Esophagus squamous epithelium (tissue), 4 donors: ENCODE data around the gene P2RY14.

Experiments
- CTCF ChIP-seq, 6 experiments: fragments of 450-650 bp in 4 of 6; fragments of 200-600 bp in 2 of 6; sonication (generic) in 2 of 6; IDR thresholded peaks; one replicate each; pipeline ENCODE4 v1.5.1; 2016 to 2019; ENCODE audit warnings: antibody characterized with exemption in 6 of 6, mild to moderate bottlenecking in 4 of 6, moderate library complexity in 4 of 6
- POLR2A ChIP-seq, 4 donors: fragments of 450-650 bp; IDR thresholded peaks; one replicate each; pipeline ENCODE4 v1.6.1; 2017; ENCODE audit warnings: antibody characterized with exemption in 4 of 4, mild to moderate bottlenecking in 4 of 4, moderate library complexity in 3 of 4

- TF ChIP-seq CTCF (IDR thresholded peaks at IDR 0.05) (no peak), POLR2A (IDR thresholded peaks at IDR 0.05) (no peak)
Observed at GRCh38 chr3:151315846-151316245, 37.5 kb upstream of the P2RY14 start.
